RWPE1 (cell line): Measurements from ENCODE around the gene NEDD9.

Source experiments
- CTCF ChIA-PET: fragments of 350-600 bp; sonication (Branson Sonifier 250); formaldehyde crosslinking; extraction: SDS; loops from one replicate; lab custom pipeline; 2021; lab: Yijun Ruan, JAX
- POLR2A ChIA-PET: fragments of 400-600 bp; formaldehyde crosslinking; extraction: SDS; loops from one replicate; lab custom pipeline; 2020; ENCODE audit warnings: antibody characterized with exemption; ENCODE audit not compliant: low non-redundant PET; lab: Yijun Ruan, JAX
- DNase-seq: peaks from one replicate; pipeline ENCODE4 v3.0.0; 2012; ENCODE audit warnings: low spot score
- H3K27ac ChIP-seq: fragments of 450-650 bp; 2 replicates; pipeline ENCODE4 v1.5.1; 2017
- TF ChIP-seq, protein P1 (sequence below): fragments of 450-650 bp; conservative IDR thresholded peaks from 2 replicates; pipeline ENCODE4 v1.5.1; 2017; ENCODE audit warnings: low read depth, mild to moderate bottlenecking

NEDD9 gene

DNA sequence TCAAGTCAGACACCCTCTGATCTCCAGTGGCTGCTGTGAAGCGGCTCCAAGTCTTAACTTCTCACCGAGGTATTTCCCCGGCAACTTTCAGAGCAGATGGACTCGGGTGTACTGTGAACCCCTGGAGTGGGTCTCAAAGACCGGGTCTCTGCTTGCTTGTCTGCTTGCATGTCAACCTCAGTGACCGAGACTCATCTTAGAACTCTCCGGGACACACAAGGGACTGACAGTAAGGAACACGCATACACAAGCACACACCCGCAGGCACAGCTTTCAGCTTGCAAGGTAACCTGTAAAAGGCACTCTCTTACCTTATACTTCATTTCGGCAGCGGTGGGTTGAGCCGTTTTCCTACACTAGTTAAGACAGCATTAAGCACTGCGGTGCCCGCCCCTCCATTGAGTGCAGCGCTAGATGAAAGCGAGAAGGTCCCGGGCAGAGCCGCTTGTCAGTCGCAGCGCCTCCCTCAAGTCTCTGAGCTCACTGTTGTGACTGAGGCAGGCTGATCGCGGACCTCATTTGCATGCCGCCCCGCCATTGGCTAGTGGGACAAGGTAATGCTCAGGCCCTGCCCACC, at the start of gene NEDD9:
Gene NEDD9 (minus strand): TSS at position 476 of the 577 bp plus-strand sequence. CDS start 153 bp downstream, at position 323.
- peak; percentile 95 for DNase-seq
- TF ChIP-seq, protein P1, sequence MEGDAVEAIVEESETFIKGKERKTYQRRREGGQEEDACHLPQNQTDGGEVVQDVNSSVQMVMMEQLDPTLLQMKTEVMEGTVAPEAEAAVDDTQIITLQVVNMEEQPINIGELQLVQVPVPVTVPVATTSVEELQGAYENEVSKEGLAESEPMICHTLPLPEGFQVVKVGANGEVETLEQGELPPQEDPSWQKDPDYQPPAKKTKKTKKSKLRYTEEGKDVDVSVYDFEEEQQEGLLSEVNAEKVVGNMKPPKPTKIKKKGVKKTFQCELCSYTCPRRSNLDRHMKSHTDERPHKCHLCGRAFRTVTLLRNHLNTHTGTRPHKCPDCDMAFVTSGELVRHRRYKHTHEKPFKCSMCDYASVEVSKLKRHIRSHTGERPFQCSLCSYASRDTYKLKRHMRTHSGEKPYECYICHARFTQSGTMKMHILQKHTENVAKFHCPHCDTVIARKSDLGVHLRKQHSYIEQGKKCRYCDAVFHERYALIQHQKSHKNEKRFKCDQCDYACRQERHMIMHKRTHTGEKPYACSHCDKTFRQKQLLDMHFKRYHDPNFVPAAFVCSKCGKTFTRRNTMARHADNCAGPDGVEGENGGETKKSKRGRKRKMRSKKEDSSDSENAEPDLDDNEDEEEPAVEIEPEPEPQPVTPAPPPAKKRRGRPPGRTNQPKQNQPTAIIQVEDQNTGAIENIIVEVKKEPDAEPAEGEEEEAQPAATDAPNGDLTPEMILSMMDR, result no peak
- CTCF ChIA-PET, result interaction anchor here (0.6 kb wide), 2 partner anchors 53 to 85 kb away, joined by 3 read pairs; no protein-coding TSS in a partner anchor
- POLR2A ChIA-PET, result interaction anchor here (0.5 to 0.6 kb wide), 2 partner anchors 9 to 20 kb away, joined by 3 read pairs; no protein-coding TSS in a partner anchor
- H3K27ac ChIP-seq, result peak within 1 kb of the TSS; percentile 82

GRCh38 chr6:11282245-11282644, 49.8 kb upstream of the NEDD9 start:
- ChIA-PET POLR2A (no interaction called here), CTCF (no interaction called here)
- TF ChIP-seq, protein P1, result no peak
- no peak overlapping the region for H3K27ac ChIP-seq
- DNase-seq, result no peak

GRCh38 chr6:11280394-11280793, 47.9 kb upstream of the NEDD9 start:
- POLR2A ChIA-PET, result no interaction called here
- no peak overlapping the region for H3K27ac ChIP-seq
- DNase-seq, result no peak
- CTCF ChIA-PET, result no interaction called here
- TF ChIP-seq, protein P1, result no peak

DNA sequence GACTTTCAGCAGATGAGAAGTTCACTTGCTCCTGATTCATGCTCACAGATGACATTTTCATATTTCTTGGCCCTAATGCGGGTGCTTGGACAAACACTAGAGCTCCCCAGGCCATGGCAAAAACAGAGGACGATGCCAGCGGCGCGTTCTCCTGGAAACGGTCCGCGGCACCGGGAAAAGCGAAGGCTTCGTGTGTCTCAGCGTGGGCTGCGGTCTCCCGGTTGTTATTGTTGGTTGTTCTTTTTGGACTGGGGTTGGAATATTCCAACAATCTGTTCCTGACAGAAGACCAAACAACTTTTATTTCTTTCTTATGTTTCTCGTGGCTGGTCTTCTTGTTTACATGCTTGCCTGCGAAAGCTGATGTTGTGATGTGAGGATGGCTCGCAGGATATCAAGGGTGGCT, 46.8 kb upstream of the NEDD9 start:
- POLR2A ChIA-PET, result no interaction called here
- H3K27ac ChIP-seq, result no peak overlapping the region
- DNase-seq, result no peak
- CTCF ChIA-PET, result no interaction called here
- TF ChIP-seq, protein P1, result no peak

- DNase-seq, result no peak
- POLR2A ChIA-PET, result no interaction called here
- CTCF ChIA-PET, result interaction anchor here (0.6 kb wide), 1 partner anchor 64 kb away, joined by 6 read pairs; no protein-coding TSS in a partner anchor
- H3K27ac ChIP-seq, result no peak overlapping the region
- TF ChIP-seq, protein P1, result no peak
Measured at GRCh38 chr6:11278207-11278559, 45.7 kb upstream of the NEDD9 start.

- ChIA-PET POLR2A (no interaction called here), CTCF (interaction anchor here (0.6 kb wide), 2 partner anchors 64 to 123 kb away, joined by 4 to 6 read pairs; no protein-coding TSS in a partner anchor)
- TF ChIP-seq, protein P1, result no peak
- peak; percentile 44 for DNase-seq
- no peak overlapping the region; the same call in 1 of the 2 replicates for H3K27ac ChIP-seq
Measured at GRCh38 chr6:11277275-11278206, 45.1 kb upstream of the NEDD9 start.
